Measurements from ENCODE around the gene ZC3H6. TPM values are rescaled to one million over a fixed set of nuclear protein-coding genes. Genes with fewer than 3 reads are reported as not detected.
"Not testable (repeated sequence)": the region's sequence is repeated elsewhere in the genome, so short reads cannot be mapped to it uniquely, and the experiment has no call there.

The ZC3H6 gene
- total RNA-seq, 1 donor = 3.0 TPM

DNA sequence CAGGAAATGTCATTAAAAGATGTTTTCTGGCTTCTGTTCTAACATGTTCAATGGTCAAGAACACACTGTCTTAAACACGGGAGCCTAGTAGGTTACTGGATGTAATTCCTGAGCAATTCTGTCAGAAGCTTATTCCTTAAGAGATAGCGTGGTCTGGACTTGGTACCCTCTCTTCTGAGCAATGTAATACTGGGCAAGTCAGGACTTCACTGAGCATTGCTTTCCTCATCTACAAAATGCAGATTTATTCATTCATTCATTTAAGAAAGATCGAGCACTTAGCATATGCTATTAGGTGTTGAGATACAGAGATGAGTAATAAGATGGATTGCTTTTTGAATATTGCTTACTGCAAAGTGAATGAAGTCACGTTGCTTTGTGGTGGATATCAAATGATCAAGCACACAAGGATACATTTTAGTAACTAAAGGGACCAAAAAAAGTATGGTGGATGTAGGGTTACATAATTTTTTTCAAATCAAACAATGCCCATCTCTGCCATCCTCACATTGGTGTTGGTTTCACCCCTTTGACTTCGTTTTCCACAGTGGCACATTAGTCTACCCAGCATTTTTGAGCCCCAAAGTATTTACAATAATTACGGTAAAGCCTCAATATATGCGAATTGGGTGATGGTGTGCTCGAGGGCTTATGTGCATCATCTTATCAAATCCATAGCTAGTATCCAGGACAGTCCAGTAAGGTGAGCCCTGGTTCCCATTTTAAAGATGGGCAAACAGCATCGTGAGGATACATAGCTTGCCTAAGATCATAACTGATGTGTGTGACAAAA, 65.3 kb downstream of the ZC3H6 start:
- TF ChIP-seq, protein P1, sequence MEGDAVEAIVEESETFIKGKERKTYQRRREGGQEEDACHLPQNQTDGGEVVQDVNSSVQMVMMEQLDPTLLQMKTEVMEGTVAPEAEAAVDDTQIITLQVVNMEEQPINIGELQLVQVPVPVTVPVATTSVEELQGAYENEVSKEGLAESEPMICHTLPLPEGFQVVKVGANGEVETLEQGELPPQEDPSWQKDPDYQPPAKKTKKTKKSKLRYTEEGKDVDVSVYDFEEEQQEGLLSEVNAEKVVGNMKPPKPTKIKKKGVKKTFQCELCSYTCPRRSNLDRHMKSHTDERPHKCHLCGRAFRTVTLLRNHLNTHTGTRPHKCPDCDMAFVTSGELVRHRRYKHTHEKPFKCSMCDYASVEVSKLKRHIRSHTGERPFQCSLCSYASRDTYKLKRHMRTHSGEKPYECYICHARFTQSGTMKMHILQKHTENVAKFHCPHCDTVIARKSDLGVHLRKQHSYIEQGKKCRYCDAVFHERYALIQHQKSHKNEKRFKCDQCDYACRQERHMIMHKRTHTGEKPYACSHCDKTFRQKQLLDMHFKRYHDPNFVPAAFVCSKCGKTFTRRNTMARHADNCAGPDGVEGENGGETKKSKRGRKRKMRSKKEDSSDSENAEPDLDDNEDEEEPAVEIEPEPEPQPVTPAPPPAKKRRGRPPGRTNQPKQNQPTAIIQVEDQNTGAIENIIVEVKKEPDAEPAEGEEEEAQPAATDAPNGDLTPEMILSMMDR (IDR thresholded peaks at IDR 0.05; ENCODE audit: insufficient read depth, low read depth, low read length) = no peak
- no peak overlapping the region for H3K4me3 ChIP-seq (ENCODE audit: low read depth, low read length)
- DNase-seq (ENCODE audit: low read depth) = no peak

DNA sequence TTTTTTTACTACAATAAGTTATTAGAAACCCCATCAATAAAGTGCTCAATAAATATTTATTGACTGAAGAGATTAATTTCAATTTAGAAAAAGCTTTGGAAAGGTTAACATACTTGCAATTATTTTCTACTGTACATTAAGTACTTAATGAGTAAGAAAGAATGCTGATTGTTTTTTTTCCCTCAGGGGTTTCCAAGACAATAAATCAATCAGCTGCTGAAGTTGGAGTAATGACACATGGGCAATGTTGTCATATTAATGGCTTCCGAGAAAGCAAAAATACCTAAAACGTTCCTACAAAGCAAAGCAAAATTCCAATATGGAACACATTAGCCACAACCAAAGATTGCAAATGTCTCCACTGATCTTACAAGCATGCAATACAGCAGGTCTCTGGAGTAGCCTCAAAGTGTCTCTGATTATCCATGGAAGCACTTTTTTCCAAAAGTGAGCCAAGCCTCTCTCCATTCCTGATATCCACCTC, 66.7 kb downstream of the ZC3H6 start:
- DNase-seq (ENCODE audit: low read depth) = no peak
- no peak overlapping the region for H3K4me3 ChIP-seq (ENCODE audit: low read depth, low read length)
- TF ChIP-seq, protein P1 (IDR thresholded peaks at IDR 0.05; ENCODE audit: insufficient read depth, low read depth, low read length) = no peak

DNA sequence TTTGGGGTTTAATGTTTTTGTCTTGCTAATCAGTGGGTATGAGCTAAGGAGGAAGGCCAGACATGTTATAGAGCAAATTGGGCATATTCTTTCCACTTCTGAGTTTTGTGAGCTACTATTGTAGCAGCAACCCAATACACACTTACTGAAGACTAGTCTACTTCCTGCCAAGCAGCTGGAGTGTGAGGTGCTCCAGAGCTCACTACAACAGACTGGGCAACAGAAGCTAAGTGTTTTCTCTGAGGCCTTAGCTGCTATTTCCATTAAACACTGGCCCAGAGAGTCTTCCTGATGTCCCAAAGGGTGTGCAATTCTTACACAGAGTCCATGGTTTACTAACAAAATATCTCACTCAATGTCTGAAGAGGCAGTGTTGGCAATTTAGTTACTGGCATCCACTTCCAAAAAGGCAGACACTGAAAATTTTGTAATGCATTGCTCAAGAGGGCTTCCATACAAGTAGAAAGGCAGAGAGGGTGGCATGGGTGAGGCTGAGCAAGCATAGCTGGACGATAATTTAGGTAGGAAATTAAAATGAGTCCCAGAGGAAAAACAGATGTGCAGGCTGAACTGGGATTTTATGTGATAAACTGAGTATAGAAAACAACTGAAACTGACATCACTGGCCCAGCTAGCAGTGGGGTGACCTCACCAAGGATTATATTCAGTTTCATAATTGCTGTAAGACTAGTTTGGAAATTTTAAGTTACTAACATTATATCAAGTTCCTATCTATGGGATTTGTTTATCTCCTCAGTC, 68.6 kb downstream of the ZC3H6 start:
- TF ChIP-seq, protein P1 (IDR thresholded peaks at IDR 0.05; ENCODE audit: insufficient read depth, low read depth, low read length) = no peak
- H3K4me3 ChIP-seq (ENCODE audit: low read depth, low read length) = no peak overlapping the region
- DNase-seq (ENCODE audit: low read depth) = peak; percentile 55

DNA sequence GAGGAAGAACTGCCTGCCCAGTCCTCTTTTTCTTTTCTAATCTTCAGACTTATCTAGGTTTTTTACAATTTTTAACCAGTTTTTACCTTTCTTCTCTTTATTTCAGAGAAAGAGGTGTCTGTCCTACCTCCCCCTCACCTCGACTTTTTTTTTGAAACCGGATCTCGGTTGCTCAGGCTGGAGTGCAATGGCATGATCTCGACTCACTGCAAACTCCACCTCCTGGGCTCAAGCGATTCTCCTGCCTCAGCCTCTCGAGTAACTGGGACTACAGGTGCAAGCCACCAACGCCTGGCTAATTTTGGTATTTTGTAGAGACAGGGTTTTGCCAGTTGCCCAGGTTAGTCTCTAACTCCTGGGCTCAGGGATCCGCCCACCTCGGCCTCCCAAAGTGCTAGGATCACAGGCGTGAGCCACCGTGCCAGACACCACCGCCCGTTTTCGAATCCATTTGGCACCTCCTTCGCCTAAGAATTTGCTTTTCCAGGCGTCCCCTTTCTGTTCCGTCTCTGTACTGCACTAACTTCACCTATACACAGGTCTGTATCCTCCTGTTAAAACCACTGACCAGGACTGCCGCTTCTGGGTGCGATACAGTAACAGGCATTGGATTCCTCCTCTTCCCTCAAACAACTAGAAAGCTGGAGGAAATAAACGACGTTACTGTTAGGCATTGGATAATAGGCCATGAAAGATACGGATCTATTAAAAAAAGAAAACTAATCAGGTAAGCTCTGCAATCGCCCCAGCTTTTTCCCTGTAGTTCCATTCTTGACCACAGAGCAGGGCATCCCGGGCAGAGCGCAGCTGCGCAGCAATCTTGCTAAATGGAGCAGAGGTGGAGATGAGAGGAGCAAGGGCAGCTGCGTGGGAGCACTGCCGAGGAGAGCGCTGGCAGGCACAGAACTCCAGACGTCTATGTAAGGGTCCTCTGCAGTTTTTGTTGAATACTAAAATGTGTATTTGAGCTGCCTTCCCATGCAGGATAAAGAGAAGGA, 69.9 kb downstream of the ZC3H6 start:
- TF ChIP-seq, protein P1 (IDR thresholded peaks at IDR 0.05; ENCODE audit: insufficient read depth, low read depth, low read length) = peak; percentile 6
- no peak overlapping the region for H3K4me3 ChIP-seq (ENCODE audit: low read depth, low read length)
- DNase-seq (ENCODE audit: low read depth) = no peak

DNA sequence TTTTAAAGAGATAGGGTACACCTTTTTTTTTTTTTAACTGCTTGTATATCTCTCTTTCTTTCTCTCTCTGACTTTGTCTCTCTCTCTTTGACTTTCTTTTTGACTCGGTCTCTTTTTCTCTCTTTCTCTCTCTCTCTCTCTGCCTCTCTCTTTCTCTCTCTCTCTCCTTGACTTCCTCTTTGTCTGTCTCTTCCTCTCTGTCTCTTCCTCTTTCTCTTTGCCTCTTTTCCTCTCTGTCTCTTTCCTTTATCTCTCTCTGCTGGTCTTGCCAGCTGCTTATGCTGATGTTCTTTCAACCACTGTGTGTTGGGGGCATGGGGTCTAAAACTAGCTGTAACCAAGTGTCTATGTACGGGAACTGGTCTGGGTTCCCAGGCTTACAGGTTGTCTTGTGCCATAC, 76.9 kb downstream of the ZC3H6 start:
- DNase-seq (ENCODE audit: low read depth); H3K4me3 ChIP-seq (ENCODE audit: low read depth, low read length): not testable (repeated sequence)

DNA sequence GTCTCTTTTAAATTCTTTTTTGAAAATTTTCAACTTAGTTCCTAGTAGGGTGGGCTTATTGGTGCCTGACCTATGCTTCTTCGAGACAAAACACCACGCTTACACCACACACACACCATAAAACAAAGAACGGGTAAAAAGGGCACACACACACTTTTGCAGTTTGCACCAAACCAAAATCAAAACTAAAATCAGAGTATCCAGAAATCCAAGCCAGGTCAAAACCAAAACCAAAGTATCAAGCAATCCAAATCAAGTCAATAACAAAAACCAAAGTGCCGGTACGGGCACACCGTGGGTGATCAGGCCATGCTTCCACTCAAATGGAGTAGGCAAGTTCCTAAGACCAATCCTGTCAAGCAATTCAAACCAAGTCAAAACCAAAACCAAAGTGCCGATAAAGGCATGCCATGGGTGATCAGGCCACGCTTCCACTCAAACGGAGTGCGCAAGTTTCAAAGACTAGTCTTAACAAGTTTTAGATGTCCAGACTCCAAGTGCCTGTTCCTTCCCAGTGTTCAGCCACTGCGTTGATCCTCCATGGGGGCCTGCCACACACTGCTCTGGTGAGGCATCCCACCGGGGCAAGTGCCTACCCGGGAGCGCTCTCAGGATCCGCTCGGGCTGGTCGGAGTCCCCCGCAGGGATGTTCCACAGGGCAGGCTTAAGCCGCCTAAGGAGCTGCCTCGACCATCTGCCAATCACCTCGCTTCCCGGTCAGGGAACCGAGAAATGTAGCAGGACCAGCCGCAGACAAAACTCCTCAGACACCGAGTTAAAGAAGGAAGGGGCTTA, 77.6 kb downstream of the ZC3H6 start:
- not testable (repeated sequence) for H3K4me3 ChIP-seq (ENCODE audit: low read depth, low read length); DNase-seq (ENCODE audit: low read depth)

DNA sequence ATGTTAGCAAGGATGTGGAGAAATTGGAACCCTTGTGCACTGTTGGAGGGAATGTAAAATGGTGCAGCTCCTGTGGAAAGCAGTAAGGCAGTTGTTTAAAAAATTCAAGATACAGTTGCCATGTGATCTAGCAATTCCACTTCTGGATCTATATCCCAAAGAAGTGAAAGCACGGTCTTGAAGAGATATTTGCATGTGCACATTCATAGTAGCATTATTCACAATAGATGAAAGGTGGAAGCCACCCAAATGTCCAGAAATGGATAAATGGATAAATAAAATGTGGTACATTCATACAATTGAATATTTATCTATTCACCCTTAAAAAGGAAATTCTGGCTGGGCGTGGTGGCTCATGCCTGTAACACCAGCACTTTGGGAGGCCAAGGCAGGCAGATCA, 78.9 kb downstream of the ZC3H6 start:
- not testable (repeated sequence) for H3K4me3 ChIP-seq (ENCODE audit: low read depth, low read length); DNase-seq (ENCODE audit: low read depth)

DNA sequence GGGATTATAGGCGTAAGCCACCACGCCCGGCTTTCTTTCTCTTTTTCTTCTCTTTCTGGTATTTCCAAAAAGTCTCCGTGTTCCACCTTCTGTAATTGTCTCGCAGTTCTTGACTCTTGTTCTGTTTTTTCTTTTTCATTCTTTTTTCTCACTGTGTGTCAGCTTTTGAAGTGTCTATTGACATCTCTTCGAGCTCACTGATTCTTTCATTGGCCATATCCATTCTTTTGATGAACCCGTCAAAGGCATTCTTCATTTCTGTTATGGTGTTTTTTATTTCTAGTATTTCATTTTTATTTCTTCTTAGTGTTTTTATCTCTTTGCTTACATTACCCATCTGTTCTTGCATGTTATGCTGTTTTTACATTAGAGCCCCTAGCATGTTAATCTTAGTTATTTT, 84.7 kb downstream of the ZC3H6 start:
- H3K4me3 ChIP-seq (ENCODE audit: low read depth, low read length); DNase-seq (ENCODE audit: low read depth): not testable (repeated sequence)
